GM08714 (cell line): ENCODE measurements around the gene ZSWIM8.
"Not testable (repeated sequence)": the region's sequence is repeated elsewhere in the genome, so short reads cannot be mapped to it uniquely, and the experiment has no call there.

ENCODE experiments used
- H3K4me3 ChIP-seq: fragments of 200-500 bp; sonication (Bioruptor generic); 2 replicates; pipeline ENCODE4 v1.5.1; 2014; ENCODE audit warnings: mild to moderate bottlenecking, low read length, inconsistent platforms
- ZNF274 ChIP-seq: IDR thresholded peaks from 2 replicates; pipeline ENCODE4 v1.6.1; 2012; ENCODE audit warnings: mild to moderate bottlenecking, low read depth, low read length

The ZSWIM8 gene, protein sequence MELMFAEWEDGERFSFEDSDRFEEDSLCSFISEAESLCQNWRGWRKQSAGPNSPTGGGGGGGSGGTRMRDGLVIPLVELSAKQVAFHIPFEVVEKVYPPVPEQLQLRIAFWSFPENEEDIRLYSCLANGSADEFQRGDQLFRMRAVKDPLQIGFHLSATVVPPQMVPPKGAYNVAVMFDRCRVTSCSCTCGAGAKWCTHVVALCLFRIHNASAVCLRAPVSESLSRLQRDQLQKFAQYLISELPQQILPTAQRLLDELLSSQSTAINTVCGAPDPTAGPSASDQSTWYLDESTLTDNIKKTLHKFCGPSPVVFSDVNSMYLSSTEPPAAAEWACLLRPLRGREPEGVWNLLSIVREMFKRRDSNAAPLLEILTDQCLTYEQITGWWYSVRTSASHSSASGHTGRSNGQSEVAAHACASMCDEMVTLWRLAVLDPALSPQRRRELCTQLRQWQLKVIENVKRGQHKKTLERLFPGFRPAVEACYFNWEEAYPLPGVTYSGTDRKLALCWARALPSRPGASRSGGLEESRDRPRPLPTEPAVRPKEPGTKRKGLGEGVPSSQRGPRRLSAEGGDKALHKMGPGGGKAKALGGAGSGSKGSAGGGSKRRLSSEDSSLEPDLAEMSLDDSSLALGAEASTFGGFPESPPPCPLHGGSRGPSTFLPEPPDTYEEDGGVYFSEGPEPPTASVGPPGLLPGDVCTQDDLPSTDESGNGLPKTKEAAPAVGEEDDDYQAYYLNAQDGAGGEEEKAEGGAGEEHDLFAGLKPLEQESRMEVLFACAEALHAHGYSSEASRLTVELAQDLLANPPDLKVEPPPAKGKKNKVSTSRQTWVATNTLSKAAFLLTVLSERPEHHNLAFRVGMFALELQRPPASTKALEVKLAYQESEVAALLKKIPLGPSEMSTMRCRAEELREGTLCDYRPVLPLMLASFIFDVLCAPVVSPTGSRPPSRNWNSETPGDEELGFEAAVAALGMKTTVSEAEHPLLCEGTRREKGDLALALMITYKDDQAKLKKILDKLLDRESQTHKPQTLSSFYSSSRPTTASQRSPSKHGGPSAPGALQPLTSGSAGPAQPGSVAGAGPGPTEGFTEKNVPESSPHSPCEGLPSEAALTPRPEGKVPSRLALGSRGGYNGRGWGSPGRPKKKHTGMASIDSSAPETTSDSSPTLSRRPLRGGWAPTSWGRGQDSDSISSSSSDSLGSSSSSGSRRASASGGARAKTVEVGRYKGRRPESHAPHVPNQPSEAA (N-terminal part only)

DNA sequence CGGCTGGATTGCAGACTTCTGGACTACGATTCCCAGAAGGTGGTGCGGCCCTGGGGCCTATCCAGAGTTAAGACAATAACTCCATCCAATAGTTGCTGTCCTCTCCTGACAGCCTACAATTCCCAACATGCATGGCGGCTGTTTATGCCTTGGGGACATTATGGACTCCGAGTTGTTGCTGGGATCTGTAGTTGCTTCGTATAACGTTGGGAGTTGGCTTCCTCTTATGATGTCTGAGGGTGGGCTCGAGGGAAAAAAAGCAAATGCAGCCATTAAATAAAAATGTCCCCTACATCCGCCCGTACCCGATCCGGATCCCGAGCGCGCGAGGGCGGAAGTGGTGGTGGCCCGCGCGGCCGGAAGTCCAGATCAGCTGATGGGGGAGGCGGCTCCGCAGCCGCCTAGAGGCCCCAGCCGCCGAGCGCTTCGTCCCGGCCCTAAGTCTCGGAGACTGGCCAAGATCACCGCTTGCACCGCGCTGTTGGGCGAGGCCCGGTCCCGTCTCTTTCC is at the start of gene ZSWIM8:
Gene ZSWIM8 (plus strand): TSS at position 396 of the 510 bp plus-strand sequence. CDS start 273 bp downstream, outside the sequence.
- no peak for TF ChIP-seq ZNF274
- H3K4me3 ChIP-seq, result peak within 1 kb of the TSS; percentile 95

DNA sequence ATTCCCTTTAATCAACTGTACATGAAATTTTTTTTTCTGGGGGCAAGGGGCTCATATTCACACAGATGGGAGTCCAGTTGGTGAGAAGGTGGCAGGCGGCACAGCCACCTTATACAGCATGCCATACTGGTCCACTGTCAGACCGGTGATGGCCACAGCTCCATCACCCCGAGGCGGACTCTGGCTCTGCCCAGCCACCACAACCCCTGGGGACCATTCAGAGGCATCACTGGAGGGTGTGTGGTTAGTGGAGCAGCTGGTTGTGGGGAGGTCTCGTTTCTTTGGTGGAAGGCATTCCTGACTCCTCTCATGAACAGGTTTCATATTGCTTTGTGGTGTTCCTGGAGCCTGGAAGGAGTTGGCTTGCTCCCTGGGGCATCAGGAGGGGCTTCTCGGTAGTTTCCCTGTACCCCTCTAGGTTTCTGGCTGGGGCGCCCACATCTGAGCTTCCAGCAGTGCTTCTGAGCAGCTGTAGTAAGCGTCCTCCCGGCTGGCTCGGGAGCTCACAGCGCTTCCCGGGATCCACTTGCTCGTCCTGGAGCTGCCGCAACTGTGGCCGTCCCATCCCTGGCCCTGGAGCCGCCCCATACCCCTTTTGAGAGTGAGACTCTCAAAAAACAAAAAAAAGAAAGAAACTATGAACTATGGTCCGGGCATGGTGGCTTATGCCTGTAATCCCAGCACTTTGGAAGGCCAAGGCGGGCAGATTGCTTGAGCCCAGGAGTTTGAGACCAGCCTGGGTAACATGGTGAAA is 44.7 kb upstream of the ZSWIM8 start:
- H3K4me3 ChIP-seq, result not testable (repeated sequence)

DNA sequence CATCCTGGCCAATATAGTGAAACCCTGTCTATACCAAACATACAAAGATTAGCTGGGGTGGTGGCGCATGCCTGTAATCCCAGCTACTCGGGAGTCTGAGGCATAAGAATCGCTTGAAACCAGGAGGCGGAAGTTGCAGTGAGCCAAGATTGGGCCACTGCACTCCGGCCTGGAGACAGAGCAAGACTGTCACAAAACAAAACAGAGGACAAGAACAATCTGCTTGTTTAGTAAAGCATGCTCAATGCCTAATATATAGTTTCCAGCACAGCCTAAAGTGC is 43.0 kb upstream of the ZSWIM8 start:
- TF ChIP-seq ZNF274, result no peak
- H3K4me3 ChIP-seq, result no peak overlapping the region

DNA sequence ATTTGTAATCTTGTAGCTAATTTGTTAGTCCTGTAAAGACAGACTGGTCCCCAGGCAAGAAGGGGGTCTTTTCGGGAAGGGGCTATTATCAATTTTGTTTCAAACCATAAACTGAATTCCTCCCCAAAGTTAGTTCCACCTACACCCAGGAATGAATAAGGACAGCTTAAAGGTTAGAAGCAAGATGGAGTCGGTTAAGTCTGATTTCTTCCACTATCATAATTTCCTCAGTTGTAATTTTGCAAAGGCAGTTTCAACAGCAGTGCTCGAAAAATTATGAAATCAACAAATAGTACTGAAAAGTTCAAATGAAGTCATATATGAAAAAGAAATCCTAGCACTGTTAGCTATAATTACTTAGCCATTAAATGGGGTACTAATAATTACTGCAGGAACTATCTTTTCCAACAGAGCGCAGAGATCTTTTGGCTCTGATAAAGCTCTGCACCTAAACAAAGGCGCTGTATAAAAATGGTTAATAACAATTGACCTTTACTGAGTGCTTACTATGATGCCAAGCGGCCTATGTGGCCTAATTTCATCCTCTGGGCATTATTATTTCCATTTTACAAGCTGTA is 42.0 kb upstream of the ZSWIM8 start:
- peak overlapping the region; percentile 82 for H3K4me3 ChIP-seq
- no peak for TF ChIP-seq ZNF274

DNA sequence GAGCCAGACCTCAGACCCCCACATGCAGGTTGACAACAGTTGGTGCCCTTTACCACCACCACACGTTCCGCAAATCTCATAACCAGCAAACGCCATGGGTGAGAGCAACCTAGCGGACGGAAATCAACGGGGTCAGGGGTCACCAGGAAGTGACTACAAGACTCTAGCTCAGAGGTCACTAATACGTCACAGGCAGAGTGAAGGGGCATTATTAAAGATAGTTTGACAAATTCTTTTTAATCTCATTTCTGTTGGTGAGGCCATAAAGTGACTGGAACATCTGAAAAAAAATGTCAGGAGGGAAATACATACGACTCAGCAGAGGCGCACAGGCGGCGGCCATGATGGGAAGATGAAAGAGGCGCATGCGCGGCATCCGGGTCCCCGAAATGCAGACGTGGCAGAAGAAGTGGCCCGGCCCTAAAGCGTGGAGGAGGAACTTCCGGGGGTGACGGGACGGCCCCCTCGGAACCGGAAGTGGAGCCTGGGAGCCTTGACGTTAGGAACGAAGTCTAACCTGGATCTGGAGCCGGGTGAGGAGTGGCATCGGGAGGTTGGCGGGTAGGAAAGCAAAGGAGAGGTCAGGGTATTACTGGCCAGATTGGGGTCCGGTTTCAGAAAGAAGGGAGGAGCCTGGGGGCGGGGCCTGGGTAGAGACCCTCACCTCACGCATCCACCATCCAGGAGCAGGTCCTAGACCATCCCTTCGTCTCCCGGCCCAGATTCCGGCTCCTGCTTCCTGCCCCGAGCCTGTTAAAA is 41.3 kb upstream of the ZSWIM8 start, which contains the start of gene SEC24C:
Gene SEC24C (plus strand): TSS at position 468 of the 759 bp plus-strand sequence. CDS start 2,461 bp downstream, outside the sequence.
- no peak for TF ChIP-seq ZNF274
- peak within 1 kb of the TSS; percentile 82 for H3K4me3 ChIP-seq

DNA sequence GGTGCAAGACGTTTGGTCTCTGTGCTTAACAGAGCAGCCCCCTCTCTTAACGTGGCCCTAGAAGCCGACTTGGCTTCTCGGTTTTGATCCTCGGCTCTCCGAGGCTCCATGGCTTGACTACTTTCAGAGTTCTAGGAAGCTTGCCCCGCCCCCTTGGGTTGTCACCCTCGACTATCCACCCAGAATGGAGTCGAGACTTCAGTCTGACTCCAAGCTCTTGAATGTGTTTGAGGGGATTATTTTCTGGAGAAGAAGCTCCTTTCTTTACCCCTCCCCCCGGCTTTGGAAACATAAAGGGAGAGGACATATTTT is 40.8 kb upstream of the ZSWIM8 start:
- peak overlapping the region; percentile 82 for H3K4me3 ChIP-seq
- TF ChIP-seq ZNF274, result no peak

DNA sequence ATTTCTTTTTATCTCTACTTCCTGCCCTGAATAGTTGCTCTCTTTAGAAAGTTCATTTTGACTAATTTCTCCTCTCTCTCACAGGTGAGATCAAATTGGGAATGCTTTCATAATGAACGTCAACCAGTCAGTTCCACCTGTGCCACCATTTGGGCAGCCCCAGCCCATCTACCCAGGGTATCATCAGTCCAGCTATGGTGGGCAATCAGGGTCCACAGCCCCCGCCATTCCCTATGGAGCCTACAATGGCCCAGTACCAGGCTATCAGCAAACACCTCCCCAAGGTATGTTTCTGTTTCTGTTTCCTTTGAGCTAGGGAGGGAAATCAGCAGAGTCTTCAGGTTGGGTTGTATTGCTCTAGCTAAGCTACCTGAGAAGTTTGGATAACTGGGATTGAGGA is 38.7 kb upstream of the ZSWIM8 start:
- TF ChIP-seq ZNF274, result no peak
- no peak overlapping the region for H3K4me3 ChIP-seq

DNA sequence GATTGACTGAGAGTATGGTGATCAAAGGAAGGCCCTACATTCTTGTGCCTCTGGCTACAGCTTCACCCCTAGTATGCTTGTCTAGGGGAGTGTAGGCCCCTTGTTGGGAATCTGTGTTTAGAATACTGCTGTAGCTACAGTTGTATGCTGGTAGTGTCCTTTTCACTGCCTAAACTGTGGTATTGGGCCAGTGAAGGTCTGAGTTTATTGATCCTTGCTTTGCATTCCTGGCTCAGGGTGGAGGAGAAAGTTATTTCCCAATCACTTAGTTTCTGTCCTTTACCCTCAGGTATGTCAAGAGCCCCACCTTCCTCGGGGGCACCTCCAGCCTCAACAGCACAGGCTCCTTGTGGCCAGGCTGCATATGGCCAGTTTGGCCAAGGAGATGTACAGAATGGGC is 34.6 kb upstream of the ZSWIM8 start:
- H3K4me3 ChIP-seq, result no peak overlapping the region
- TF ChIP-seq ZNF274, result no peak

DNA sequence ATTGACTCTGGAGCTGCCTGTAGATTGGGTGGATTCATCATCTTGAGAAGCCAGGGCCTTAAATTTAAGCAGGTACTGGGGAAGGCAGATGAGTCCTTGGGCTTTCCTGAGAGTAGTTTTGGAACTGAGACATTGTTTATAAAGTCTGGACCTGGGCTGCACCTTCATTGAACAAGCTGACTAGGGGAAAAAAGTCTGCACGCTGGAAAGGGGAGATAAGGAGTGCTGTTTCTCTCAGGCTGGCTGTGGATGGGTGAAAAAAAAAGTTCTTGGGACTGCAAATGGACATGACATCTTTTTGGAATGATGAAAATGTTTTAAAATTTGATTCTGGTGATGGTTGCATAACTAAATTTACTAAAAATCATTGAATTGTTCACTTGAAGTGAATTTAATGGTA is 29.2 kb upstream of the ZSWIM8 start:
- no peak overlapping the region for H3K4me3 ChIP-seq
- no peak for TF ChIP-seq ZNF274

DNA sequence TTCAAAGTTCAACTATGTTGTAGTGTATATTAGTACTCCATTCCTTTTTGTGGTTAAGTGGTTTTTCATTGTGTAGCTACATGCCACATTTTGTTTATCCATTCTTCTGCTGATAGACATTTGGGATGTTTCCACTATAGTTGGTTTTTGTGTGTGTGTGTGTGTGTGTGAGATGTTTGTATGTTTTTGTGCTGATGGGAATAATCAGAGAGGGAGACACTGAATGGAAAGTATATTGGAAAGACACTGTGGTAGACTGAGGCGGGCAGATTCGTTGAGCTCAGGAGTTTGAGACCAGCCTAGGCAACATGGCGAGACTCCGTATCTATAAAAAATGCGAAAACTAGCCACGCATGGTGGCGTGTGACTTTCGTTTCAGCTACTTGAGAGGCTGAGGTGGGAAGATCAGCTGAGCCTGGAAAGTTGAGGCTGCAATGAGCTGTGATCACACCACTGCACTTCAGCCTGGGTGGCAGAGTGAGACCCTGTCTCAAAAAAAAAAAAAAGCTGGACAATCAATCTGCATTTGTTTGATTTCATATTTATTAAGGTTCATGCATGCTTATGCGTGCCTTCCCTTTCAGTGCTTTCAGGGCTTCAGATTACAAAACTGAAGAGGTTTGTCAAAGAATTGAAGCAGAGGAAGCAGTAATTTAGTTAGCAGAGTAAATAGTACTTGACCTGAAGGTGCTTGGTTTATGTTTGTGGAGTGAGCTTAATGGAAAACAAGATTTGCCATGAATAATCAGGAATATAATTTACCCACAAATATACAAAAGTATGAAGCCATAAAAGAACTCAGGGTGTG is 26.5 kb upstream of the ZSWIM8 start:
- H3K4me3 ChIP-seq, result no peak overlapping the region
- TF ChIP-seq ZNF274, result no peak

DNA sequence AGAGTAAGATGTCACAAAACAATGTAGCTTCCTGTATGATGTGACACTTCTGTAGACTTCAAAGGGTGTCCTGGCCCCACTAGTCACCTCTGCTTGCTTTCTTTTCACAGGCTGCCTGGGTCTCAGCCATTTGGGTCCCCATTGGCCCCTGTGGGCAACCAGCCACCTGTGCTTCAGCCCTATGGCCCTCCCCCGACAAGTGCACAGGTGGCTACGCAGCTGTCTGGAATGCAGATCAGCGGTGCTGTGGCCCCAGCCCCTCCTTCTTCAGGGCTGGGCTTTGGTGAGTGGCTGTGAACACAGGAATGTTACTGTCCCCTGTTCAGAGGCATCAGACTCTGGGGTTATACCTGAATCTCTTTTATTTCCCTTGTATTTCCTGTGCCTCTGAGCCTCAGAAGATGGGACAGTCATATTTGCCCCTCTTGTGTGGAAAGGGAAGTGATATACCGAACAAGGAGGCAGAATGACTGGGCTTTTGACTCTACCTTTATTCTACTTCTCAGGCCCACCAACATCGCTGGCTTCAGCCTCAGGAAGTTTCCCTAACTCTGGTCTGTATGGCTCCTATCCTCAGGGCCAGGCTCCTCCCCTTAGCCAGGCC is 25.8 kb upstream of the ZSWIM8 start:
- TF ChIP-seq ZNF274, result no peak
- no peak overlapping the region for H3K4me3 ChIP-seq

DNA sequence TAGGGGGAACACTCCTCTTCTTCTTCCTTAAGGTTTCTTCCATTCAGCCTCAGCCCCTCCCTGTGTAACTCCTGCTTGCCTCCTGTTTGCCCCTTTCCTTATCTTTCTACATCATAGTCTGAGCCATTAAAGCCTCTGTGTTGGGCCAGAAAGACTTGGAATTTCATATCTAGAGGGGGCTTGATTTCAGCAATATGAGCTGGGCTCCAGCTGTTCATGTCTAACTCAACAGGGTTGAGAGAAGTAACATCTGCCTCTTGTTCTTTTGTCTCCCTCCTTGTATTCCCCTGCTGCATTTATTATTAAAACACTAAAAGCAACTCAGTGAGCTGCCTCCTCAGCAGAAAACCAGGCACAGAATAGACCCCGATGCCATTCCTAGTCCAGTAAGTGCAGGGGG is 23.6 kb upstream of the ZSWIM8 start:
- H3K4me3 ChIP-seq, result no peak overlapping the region
- TF ChIP-seq ZNF274, result no peak
